Activated naive CD4-positive, alpha-beta T cell treated with anti-CD3 and anti-CD28 coated beads, Interleukin-2, amount 10 ng/mL, durations not matched to agents 7 days and 5 days (primary cell): Measurements from ENCODE around the gene MITF.

ENCODE experiments used
- CTCF ChIA-PET: fragments of 350-600 bp; sonication (Branson Sonifier 250); formaldehyde crosslinking; loops from one replicate; lab custom pipeline; 2021; ENCODE audit warnings: antibody characterized with exemption; lab: Charles Lee
- DNase-seq: peaks from one replicate; pipeline ENCODE4 v3.0.0-alpha.2; 2020
- H3K27ac Mint-ChIP-seq: one replicate; pipeline ENCODE4 v1.8.0; 2021; ENCODE audit warnings: mild to moderate bottlenecking, moderate library complexity, mixed read lengths
- H3K27me3 Mint-ChIP-seq: one replicate; pipeline ENCODE4 v1.8.0; 2021; ENCODE audit warnings: mild to moderate bottlenecking, mixed read lengths
- H3K36me3 Mint-ChIP-seq: one replicate; pipeline ENCODE4 v1.8.0; 2021; ENCODE audit warnings: mixed read lengths
- H3K4me1 Mint-ChIP-seq: one replicate; pipeline ENCODE4 v1.8.0; 2021; ENCODE audit warnings: mixed read lengths
- H3K4me3 Mint-ChIP-seq: one replicate; pipeline ENCODE4 v1.8.0; 2021; ENCODE audit warnings: mild to moderate bottlenecking, moderate library complexity, mixed read lengths
- H3K9me3 Mint-ChIP-seq: one replicate; pipeline ENCODE4 v1.8.0; 2021; ENCODE audit warnings: mixed read lengths

MITF gene

DNA sequence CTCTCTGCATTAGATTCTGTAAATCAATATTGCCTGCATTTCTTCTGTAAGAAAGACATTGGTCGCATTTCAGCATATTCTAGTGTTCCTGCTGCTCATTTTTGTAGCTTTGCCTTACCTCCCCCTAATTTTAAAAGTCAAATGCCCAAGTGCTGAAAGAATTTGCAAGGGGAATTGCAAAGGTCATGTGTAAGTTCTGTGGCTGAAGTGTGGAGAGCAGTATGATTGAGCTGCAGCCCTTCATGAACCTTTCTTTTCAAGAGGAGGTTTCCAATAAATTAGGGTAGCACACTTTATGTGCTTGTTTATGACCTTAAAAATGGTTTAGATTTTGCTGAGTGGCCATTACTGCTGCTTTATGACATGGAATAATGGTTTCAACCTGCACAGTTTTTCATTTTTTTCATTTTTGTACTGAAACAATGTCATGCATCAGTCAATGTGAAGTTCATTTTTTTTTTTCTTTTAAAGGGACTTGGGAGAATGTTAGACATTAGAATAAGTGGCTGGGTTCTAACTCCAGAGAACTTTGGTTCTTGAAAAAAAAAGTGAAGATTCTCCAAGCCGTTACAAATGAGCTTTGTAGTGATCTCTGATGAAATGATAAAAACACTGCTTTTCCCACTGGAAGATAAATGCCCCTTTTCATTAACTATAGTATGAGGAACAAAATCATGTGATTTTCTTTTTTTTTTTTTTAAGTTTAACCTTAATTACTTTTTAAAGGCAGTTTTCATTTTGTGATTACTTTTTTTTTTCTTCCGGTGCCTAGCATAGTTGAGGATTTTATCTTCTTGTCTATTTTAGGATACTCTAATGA is 99.6 kb downstream of the MITF start:
- no peaks in the 10 kb centered on the region for H3K27me3 Mint-ChIP-seq
- no peaks in the 10 kb centered on the region for H3K4me1 Mint-ChIP-seq
- H3K36me3 Mint-ChIP-seq: no peaks in the 10 kb centered on the region
- H3K4me3 Mint-ChIP-seq: no peak overlapping the region
- no peak overlapping the region for H3K27ac Mint-ChIP-seq
- H3K9me3 Mint-ChIP-seq: peaks cover 3% of the 10 kb centered on the region
- no peak for DNase-seq
- CTCF ChIA-PET: no interaction called here

DNA sequence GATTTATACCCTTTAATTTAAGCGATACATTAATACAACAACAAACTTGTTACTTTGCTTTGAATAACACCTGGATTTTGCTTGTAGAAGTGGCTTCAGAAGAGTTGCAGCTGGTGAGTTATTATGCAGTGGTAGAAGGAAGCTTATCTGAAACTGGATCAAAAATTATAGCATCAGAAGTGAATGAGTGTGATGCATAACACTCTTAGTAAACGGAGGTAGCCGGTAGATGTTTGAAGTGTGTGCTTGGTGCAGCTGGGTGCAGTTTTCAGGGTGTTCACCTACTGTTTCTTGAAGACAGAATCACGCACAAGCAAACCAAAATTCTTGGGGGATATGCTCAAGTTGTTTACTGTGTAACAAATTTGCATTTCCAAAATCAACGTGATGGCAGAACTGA is 103.1 kb downstream of the MITF start:
- CTCF ChIA-PET: no interaction called here
- Mint-ChIP-seq H3K36me3 (no peaks in the 10 kb centered on the region), H3K27ac (no peak overlapping the region), H3K4me3 (no peak overlapping the region), H3K4me1 (no peaks in the 10 kb centered on the region), H3K27me3 (no peaks in the 10 kb centered on the region), H3K9me3 (no peaks in the 10 kb centered on the region)
- DNase-seq: no peak

DNA sequence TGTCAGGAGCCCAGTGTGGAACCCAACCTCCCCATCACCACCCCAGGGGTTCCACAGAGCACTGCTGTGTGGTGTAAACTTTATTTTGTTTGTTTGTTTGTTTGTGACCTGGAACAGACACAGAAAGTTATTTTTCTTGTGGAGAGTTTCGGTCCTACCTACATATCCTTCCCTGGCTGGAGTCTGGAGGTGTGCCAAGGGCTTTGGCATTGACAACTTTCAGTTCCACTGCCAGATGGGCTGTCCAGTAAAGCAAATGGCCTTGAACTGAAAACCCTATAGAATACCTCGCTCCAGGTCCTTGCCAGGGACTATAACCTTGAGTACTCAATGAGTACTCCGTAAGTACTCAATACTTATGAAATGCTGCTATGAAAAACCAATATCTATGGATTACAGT is 103.5 kb downstream of the MITF start:
- no peaks in the 10 kb centered on the region for H3K27me3 Mint-ChIP-seq
- H3K36me3 Mint-ChIP-seq: no peaks in the 10 kb centered on the region
- no peaks in the 10 kb centered on the region for H3K4me1 Mint-ChIP-seq
- H3K9me3 Mint-ChIP-seq: no peaks in the 10 kb centered on the region
- CTCF ChIA-PET: no interaction called here
- no peak overlapping the region for H3K27ac Mint-ChIP-seq
- H3K4me3 Mint-ChIP-seq: no peak overlapping the region
- no peak for DNase-seq

DNA sequence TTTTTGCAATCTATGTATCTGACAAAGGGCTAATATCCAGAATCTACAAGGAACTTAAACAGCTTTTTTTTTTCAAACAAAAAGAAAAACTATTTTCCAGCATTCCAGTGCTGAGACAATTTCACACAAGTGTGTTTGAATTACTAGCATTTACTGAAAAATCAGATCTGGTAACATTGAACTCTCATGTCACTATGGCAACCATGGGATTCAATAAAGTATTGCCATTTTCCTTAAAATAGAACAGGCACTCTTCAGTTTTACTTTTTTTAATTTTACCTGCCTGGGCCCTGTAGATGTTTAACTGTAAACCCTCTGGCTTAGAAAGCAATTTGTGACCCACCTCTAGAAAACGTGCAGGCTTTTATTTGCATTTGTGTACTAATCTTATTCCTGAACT is 105.4 kb downstream of the MITF start:
- Mint-ChIP-seq H3K36me3 (no peaks in the 10 kb centered on the region), H3K27me3 (no peaks in the 10 kb centered on the region), H3K4me3 (no peak overlapping the region), H3K27ac (no peak overlapping the region), H3K9me3 (no peaks in the 10 kb centered on the region), H3K4me1 (no peaks in the 10 kb centered on the region)
- DNase-seq: no peak
- CTCF ChIA-PET: no interaction called here

DNA sequence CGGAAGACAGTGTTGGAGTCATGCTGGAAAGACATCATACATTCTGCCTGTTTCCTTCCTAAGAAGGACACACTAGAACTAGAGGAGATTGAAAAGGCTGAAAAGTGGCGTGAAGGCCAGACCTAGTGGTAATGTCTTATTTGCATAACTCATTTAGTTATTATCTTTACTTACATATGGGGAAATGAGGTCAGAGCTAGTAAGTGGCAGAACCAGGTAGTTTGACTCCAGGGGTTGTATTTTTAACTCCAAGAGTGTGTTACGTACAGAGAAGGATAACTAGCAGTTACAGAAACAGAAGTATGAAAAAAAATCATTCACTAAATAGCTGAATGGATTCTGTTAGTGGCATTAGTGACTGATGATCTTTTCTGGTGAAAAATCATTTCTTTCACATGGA is 108.0 kb downstream of the MITF start:
- no peak overlapping the region for H3K27ac Mint-ChIP-seq
- no peak overlapping the region for H3K4me3 Mint-ChIP-seq
- H3K36me3 Mint-ChIP-seq: no peaks in the 10 kb centered on the region
- no peaks in the 10 kb centered on the region for H3K27me3 Mint-ChIP-seq
- no peak for DNase-seq
- CTCF ChIA-PET: no interaction called here
- no peaks in the 10 kb centered on the region for H3K4me1 Mint-ChIP-seq
- no peaks in the 10 kb centered on the region for H3K9me3 Mint-ChIP-seq

DNA sequence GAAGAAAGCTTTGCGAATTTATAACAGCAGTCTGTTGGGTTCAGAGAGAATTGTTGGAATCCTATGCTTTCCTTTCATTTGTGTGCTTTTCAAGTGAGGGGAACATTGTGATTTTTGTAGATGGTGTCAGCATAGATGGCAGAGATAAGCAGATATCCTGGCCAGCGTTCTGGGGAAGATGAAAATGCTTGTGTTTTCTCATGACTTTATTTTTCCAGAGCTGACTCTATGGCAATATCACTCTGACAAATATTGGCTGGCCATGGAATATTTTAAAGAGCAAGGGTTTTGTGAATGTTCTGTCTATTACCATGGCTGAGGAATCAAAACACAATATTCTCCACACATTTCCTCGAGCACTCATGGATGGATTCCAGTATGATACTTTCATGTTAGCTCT is 108.8 kb downstream of the MITF start:
- Mint-ChIP-seq H3K4me1 (no peaks in the 10 kb centered on the region), H3K9me3 (no peaks in the 10 kb centered on the region), H3K4me3 (no peak overlapping the region), H3K36me3 (no peaks in the 10 kb centered on the region), H3K27ac (no peak overlapping the region), H3K27me3 (no peaks in the 10 kb centered on the region)
- CTCF ChIA-PET: no interaction called here
- DNase-seq: no peak

DNA sequence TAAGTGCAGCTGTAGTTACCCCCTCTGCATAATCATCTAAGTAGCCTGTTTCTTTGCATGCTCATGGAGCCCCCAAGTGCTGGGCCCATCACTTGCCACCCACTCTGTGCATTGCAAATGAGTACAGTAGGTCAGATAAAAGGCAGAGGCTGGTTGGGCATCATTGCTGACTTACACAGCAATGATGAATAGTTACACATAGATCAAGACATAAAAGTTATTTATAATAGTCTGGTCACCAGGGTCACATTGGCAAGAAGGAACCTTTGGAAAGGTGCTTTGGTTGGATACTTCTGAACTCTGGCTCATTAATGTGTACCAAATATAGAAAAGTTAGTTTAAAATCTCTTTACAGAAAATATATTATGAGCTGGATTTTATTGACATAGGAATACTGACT is 111.6 kb downstream of the MITF start:
- Mint-ChIP-seq H3K27me3 (no peaks in the 10 kb centered on the region), H3K27ac (no peak overlapping the region), H3K4me1 (no peaks in the 10 kb centered on the region), H3K9me3 (no peaks in the 10 kb centered on the region), H3K36me3 (no peaks in the 10 kb centered on the region), H3K4me3 (no peak overlapping the region)
- CTCF ChIA-PET: no interaction called here
- DNase-seq: no peak

DNA sequence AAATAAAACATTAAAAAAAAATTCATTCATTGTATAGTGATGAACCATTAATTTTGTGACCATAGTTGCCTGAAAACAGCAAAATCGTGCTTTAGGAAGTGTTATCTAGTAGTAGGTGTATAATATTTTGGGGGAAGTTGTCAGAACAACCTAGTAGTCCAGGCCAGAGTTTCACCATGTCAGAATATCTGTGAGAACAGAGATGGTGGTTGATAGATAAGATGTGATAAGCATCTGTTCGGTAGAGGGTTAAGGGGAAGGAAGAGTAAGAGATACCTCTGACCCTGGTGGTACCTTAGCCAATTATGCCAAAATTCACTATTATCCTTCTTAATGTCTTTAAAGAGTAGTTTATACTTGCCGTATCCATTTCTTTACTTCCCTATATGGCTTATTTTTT is 113.8 kb downstream of the MITF start:
- Mint-ChIP-seq H3K27ac (no peak overlapping the region), H3K36me3 (no peaks in the 10 kb centered on the region), H3K9me3 (no peaks in the 10 kb centered on the region), H3K4me3 (no peak overlapping the region), H3K27me3 (no peaks in the 10 kb centered on the region), H3K4me1 (no peaks in the 10 kb centered on the region)
- no peak for DNase-seq
- CTCF ChIA-PET: no interaction called here

DNA sequence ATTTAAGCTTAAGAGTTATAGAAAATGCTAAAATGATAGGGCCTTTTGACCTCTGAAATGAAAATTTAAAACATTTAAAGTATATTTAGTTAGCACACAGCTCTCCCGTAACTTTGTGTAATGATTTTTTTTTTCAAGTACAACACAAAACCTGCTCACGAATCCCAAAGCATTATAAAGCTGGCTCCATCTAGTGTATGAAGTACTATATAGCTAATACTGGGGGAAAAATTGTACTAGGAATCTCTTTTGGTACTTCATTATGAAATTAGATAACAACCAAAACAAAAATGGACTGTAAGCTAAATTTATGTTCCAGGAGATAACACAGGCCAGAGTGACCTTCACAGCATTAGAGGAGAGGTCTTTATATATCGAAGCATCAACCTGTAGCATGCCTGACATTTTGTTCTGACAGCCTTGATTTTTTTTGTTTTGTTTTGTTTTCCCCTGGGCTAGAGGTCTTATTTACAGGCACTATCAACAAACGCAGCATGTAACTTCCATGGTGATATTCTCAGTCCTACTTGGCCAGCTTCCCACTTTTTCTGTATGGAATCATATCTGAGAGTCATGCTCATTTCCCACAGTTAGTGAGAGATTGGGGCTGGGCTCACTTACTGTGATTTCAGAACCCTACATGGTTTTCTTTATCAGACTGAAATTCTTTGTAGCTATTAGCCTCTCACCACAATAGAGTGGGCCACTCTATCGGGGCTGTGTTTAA is 116.3 kb downstream of the MITF start:
- Mint-ChIP-seq H3K9me3 (no peaks in the 10 kb centered on the region), H3K4me3 (no peak overlapping the region), H3K27ac (no peak overlapping the region), H3K27me3 (no peaks in the 10 kb centered on the region), H3K4me1 (no peaks in the 10 kb centered on the region), H3K36me3 (no peaks in the 10 kb centered on the region)
- CTCF ChIA-PET: interaction anchor here (0.7 kb wide), 1 partner anchor 53 kb away, joined by 3 read pairs; no protein-coding TSS in a partner anchor
- no peak for DNase-seq

DNA sequence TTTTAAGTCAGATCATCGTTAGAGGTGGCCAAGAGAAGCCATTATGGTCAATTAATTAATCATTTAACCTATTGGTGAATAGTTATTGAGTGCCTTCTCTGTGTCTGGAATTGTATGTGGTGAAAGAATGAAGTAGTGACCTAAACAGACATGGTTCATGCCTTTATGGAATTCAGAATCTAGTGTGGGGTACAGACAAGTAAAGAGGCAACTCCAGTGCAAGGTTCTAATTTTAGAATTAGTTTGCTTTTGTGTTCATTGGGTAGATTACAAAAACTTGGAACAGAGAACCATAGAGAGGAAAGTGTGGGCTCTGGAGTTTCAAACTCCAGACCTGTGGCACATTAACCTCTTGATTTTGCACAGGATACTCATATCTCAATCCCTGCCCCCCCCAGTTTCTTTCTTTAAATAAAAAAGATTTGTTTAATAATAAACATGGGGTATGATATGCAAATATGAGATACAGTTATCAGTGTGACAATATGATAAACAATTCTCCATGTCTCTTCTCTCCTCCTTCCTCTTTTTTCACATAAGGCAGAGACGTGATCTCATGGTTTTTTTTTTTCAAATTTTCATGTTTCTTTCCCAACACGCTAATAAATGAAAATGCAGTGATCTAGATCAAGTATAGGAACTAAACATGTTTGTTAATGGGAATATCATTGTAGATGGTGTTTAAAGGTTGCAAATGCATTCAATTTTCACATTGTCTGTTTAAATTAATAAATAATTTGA is 117.9 kb downstream of the MITF start:
- no peak overlapping the region for H3K27ac Mint-ChIP-seq
- H3K27me3 Mint-ChIP-seq: no peaks in the 10 kb centered on the region
- no peak for DNase-seq
- H3K9me3 Mint-ChIP-seq: no peaks in the 10 kb centered on the region
- CTCF ChIA-PET: no interaction called here
- no peaks in the 10 kb centered on the region for H3K36me3 Mint-ChIP-seq
- H3K4me3 Mint-ChIP-seq: no peak overlapping the region
- no peaks in the 10 kb centered on the region for H3K4me1 Mint-ChIP-seq

DNA sequence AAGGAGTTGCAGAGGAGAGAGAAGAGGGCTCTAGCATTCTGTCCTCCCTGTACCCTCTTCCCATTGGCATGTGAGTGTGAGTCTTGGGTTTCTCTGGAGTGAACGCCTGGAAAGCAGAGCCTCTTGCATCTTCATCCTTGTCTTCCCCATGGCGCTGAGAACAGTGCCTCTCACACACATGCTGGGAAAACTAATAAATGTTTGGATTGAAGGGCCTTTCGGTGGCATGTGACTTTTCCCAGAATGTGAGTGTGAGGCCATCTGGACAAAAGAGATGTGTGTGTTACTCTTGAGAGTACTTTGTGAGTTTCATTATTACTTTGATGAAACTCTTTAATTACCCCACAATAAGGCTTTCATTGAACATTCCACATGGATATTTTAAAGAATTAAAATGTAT is 122.3 kb downstream of the MITF start:
- CTCF ChIA-PET: no interaction called here
- Mint-ChIP-seq H3K36me3 (no peaks in the 10 kb centered on the region), H3K27ac (no peak overlapping the region), H3K4me3 (no peak overlapping the region), H3K27me3 (no peaks in the 10 kb centered on the region), H3K9me3 (no peaks in the 10 kb centered on the region), H3K4me1 (no peaks in the 10 kb centered on the region)
- no peak for DNase-seq

DNA sequence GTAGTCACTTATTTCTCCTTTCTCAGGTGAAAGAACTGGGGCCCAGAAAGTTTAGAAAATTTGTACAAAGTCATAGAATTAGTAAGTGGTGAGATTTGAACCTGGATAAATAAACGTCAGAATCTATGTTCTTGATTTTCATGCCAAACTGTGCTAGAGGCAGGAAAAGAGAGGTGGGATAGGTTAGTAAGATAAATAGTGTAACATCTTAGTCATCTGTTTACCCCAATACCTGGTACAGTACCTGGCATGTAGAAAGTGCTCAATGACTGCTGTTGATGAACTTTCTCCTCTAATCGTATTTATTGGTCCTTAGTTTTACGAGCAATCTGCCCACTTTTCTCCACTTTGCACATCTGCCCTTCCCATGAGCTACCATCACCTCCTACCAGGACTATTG is 124.9 kb downstream of the MITF start:
- H3K4me3 Mint-ChIP-seq: no peak overlapping the region
- no peaks in the 10 kb centered on the region for H3K4me1 Mint-ChIP-seq
- H3K27ac Mint-ChIP-seq: no peak overlapping the region
- H3K9me3 Mint-ChIP-seq: no peaks in the 10 kb centered on the region
- H3K27me3 Mint-ChIP-seq: no peaks in the 10 kb centered on the region
- H3K36me3 Mint-ChIP-seq: no peaks in the 10 kb centered on the region
- CTCF ChIA-PET: no interaction called here
- DNase-seq: no peak

DNA sequence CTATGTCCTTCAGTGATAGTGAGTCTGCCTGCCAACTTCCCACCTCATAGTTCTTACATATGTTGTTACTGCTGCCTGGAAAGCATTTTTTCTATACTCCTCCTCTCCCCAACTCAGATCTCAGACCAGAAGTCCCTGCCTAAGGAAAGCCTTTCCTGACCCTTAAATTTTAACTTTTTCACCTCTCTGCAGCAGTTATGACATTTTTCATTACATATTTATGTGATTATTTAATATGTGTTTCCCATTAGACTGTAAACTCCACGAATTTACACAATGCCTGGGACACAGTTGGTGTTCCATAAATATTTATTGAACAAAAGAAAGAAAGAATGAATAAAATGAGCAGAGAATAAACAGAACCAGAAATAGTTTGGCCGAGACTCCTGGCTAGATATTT is 125.5 kb downstream of the MITF start:
- Mint-ChIP-seq H3K27ac (no peak overlapping the region), H3K9me3 (no peaks in the 10 kb centered on the region), H3K27me3 (no peaks in the 10 kb centered on the region), H3K4me3 (no peak overlapping the region), H3K36me3 (no peaks in the 10 kb centered on the region), H3K4me1 (no peaks in the 10 kb centered on the region)
- no peak for DNase-seq
- CTCF ChIA-PET: no interaction called here

DNA sequence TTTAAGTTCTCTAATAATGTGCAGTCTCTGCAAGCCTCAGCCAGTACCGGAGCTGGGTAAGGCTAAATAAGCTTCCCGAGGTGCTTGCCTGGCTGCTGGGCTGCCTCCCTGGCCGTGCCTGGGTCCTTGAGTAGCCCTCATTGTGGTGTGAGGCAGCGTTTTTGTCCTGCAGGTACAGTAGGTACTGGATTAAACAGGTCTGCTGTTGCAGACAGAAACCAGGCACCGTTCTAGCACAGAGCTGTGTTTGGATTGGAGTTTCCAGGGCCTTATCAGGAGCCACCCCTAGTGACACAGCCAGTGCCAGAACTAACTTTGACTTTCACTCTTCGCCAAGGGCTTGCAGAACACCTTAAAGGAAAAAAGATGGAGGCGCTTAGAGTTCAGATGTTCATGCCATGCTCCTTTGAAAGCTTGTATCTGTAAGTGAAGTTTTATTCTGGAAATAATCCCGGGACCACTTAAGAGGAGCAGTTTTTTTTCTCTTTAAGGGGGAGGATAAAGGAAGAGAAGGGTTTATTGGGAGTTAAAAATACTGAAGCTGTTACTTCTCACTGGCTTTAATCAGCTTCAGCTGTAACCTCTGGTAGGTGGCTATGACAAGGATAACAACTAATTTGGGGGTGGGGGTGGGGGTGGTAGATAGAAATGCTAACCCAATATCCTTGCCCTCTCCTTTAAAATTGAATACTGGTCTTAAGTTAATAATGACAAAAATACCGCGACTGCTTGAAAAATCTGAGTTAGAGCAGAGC is 126.8 kb downstream of the MITF start:
- CTCF ChIA-PET: no interaction called here
- no peaks in the 10 kb centered on the region for H3K27me3 Mint-ChIP-seq
- H3K4me1 Mint-ChIP-seq: no peaks in the 10 kb centered on the region
- no peak overlapping the region for H3K27ac Mint-ChIP-seq
- H3K9me3 Mint-ChIP-seq: no peaks in the 10 kb centered on the region
- H3K4me3 Mint-ChIP-seq: no peak overlapping the region
- DNase-seq: no peak
- H3K36me3 Mint-ChIP-seq: no peaks in the 10 kb centered on the region
